IPS DF 19.7 (cell line): ENCODE results near the gene PCDHB16.
"Not testable (repeated sequence)": the region's sequence is repeated elsewhere in the genome, so short reads cannot be mapped to it uniquely, and the experiment has no call there.

Source experiments
- DNase-seq: peaks from one replicate; pipeline ENCODE4 v3.0.0-alpha.2; 2013; ENCODE audit warnings: low read depth, low spot score

The PCDHB16 gene

DNA sequence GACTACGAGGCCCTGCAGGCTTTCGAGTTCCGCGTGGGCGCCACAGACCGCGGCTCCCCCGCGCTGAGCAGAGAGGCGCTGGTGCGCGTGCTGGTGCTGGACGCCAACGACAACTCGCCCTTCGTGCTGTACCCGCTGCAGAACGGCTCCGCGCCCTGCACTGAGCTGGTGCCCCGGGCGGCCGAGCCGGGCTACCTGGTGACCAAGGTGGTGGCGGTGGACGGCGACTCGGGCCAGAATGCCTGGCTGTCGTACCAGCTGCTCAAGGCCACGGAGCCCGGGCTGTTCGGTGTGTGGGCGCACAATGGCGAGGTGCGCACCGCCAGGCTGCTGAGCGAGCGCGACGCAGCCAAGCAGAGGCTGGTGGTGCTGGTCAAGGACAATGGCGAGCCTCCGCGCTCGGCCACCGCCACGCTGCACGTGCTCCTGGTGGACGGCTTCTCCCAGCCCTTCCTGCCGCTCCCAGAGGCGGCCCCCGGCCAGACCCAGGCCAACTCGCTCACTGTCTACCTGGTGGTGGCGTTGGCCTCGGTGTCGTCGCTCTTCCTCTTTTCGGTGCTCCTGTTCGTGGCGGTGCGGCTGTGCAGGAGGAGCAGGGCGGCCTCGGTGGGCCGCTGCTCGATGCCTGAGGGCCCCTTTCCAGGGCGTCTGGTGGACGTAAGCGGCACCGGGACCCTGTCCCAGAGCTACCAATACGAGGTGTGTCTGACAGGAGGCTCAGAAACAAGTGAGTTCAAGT lies 2.1 kb downstream of the PCDHB16 start:
- not testable (repeated sequence) for DNase-seq

GRCh38 chr5:141186897-141187512 lies 4.8 kb downstream of the PCDHB16 start, which contains the start of gene PCDHB9:
PCDHB9 (plus strand) TSS chr5:141187161; CDS start chr5:141187319, 158 bp downstream.
- DNase-seq, result no peak

- DNase-seq, result not testable (repeated sequence)
Observed at GRCh38 chr5:141188682-141189081, 6.5 kb downstream of the PCDHB16 start.

- DNase-seq, result not testable (repeated sequence)
Observed at GRCh38 chr5:141189131-141189530, 6.9 kb downstream of the PCDHB16 start.

DNA sequence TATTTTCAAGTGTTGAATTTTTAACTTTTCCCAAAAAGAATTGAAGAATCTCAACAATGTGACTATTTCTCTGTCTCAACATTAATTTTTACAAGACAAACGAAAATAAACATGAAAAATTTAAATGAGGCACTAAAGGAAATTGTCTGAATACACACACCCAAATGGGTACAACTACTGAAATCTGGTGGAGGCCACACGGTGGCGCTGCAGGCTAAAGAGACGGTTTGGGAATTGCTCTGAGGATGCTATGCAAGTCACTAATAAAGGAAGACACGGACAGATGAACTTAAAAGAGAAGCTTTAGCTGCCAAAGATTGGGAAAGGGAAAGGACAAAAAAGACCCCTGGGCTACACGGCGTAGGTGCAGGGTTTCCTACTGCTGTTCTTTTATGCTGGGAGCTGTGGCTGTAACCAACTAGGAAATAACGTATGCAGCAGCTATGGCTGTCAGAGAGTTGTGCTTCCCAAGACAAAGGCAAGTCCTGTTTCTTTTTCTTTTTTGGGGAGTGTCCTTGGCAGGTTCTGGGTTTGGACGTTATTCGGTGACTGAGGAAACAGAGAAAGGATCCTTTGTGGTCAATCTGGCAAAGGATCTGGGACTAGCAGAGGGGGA lies 10.0 kb downstream of the PCDHB16 start, which contains the start of gene PCDHB10:
Gene PCDHB10, plus strand, starts transcription at position 244 of the 616 bp plus-strand sequence. Its CDS starts 200 bp downstream, at position 444.
- DNase-seq, result no peak

DNA sequence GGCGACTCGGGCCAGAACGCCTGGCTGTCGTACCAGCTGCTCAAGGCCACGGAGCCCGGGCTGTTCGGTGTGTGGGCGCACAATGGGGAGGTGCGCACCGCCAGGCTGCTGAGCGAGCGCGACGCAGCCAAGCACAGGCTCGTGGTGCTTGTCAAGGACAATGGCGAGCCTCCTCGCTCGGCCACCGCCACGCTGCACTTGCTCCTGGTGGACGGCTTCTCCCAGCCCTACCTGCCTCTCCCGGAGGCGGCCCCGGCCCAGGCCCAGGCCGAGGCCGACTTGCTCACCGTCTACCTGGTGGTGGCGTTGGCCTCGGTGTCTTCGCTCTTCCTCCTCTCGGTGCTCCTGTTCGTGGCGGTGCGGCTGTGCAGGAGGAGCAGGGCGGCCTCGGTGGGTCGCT lies 12.1 kb downstream of the PCDHB16 start:
- DNase-seq, result not testable (repeated sequence)

- no peak for DNase-seq
Observed at GRCh38 chr5:141196363-141196762, 14.2 kb downstream of the PCDHB16 start.

GRCh38 chr5:141199359-141200235 lies 17.4 kb downstream of the PCDHB16 start, which contains the start of gene PCDHB11:
PCDHB11 (plus strand) TSS chr5:141199627; CDS start chr5:141199775, 148 bp downstream.
- no peak for DNase-seq

GRCh38 chr5:141201126-141201525 lies 18.9 kb downstream of the PCDHB16 start:
- DNase-seq, result not testable (repeated sequence)

DNA sequence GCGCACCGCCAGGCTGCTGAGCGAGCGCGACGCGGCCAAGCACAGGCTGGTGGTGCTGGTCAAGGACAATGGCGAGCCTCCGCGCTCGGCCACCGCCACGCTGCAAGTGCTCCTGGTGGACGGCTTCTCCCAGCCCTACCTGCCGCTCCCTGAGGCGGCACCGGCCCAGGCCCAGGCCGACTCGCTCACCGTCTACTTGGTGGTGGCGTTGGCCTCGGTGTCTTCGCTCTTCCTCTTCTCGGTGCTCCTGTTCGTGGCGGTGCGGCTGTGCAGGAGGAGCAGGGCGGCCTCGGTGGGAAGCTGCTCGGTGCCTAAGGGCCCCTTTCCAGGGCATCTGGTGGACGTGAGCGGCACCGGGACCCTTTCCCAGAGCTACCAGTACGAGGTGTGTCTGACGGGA lies 19.5 kb downstream of the PCDHB16 start:
- DNase-seq, result not testable (repeated sequence)

DNA sequence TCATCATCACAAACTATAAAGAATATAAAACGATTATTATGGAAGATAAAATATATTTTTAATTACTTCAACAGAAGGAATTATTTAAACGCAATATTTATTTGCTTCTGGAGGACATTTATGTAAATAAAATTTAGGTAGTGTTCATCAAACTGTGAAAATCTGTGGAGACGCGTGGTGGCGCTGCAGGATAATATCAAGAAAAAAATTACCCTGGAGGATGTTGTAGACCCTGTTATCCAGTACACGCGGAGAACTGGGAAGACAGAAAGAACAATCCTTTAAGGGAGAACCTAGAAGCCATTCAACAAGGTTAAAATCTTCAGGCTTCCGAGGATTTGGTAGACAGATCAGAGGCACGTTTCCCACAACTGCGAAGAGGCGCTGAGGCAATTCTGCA lies 26.3 kb downstream of the PCDHB16 start, which contains the start of gene PCDHB12:
Gene PCDHB12, plus strand, starts transcription at position 242 of the 400 bp plus-strand sequence. CDS start 189 bp downstream, outside the sequence.
- no peak for DNase-seq

- not testable (repeated sequence) for DNase-seq
Observed at GRCh38 chr5:141210281-141210680, 28.1 kb downstream of the PCDHB16 start.

- not testable (repeated sequence) for DNase-seq
Observed at GRCh38 chr5:141210849-141211248, 28.7 kb downstream of the PCDHB16 start.

DNA sequence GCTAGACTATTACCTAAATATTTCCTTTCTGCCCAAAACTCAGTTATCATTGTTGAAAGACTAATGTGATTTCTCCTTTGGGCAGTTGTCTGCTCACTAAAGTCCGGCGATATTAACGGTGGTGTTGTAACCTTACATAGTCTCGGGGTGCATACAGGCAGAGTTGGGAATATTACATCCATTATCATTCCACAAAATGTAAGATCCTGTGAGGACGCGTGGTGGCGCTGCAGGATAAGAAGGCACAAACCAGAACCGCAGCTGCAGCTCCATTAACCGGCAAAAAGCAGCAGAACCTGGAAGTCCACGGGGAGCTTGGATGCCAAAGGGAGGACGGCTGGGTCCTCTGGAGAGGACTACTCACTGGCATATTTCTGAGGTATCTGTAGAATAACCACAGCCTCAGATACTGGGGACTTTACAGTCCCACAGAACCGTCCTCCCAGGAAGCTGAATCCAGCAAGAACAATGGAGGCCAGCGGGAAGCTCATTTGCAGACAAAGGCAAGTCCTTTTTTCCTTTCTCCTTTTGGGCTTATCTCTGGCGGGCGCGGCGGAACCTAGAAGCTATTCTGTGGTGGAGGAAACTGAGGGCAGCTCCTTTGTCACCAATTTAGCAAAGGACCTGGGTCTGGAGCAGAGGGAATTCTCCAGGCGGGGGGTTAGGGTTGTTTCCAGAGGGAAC lies 31.6 kb downstream of the PCDHB16 start, which contains the start of gene PCDHB13:
Gene PCDHB13, plus strand, starts transcription at position 264 of the 684 bp plus-strand sequence. Its CDS starts 205 bp downstream, at position 469.
- not testable (repeated sequence) for DNase-seq

DNA sequence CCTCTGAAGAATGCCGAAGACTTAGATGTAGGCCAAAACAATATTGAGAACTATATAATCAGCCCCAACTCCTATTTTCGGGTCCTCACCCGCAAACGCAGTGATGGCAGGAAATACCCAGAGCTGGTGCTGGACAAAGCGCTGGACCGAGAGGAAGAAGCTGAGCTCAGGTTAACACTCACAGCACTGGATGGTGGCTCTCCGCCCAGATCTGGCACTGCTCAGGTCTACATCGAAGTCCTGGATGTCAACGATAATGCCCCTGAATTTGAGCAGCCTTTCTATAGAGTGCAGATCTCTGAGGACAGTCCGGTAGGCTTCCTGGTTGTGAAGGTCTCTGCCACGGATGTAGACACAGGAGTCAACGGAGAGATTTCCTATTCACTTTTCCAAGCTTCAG lies 32.4 kb downstream of the PCDHB16 start:
- DNase-seq, result not testable (repeated sequence)

DNA sequence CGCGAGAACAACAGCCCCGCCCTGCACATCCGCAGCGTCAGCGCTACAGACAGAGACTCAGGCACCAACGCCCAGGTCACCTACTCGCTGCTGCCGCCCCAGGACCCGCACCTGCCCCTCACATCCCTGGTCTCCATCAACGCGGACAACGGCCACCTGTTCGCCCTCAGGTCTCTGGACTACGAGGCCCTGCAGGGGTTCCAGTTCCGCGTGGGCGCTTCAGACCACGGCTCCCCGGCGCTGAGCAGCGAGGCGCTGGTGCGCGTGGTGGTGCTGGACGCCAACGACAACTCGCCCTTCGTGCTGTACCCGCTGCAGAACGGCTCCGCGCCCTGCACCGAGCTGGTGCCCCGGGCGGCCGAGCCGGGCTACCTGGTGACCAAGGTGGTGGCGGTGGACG lies 33.3 kb downstream of the PCDHB16 start:
- DNase-seq, result not testable (repeated sequence)

DNA sequence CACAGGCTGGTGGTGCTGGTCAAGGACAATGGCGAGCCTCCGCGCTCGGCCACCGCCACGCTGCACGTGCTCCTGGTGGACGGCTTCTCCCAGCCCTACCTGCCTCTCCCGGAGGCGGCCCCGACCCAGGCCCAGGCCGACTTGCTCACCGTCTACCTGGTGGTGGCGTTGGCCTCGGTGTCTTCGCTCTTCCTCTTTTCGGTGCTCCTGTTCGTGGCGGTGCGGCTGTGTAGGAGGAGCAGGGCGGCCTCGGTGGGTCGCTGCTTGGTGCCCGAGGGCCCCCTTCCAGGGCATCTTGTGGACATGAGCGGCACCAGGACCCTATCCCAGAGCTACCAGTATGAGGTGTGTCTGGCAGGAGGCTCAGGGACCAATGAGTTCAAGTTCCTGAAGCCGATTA lies 33.8 kb downstream of the PCDHB16 start:
- DNase-seq, result not testable (repeated sequence)

DNA sequence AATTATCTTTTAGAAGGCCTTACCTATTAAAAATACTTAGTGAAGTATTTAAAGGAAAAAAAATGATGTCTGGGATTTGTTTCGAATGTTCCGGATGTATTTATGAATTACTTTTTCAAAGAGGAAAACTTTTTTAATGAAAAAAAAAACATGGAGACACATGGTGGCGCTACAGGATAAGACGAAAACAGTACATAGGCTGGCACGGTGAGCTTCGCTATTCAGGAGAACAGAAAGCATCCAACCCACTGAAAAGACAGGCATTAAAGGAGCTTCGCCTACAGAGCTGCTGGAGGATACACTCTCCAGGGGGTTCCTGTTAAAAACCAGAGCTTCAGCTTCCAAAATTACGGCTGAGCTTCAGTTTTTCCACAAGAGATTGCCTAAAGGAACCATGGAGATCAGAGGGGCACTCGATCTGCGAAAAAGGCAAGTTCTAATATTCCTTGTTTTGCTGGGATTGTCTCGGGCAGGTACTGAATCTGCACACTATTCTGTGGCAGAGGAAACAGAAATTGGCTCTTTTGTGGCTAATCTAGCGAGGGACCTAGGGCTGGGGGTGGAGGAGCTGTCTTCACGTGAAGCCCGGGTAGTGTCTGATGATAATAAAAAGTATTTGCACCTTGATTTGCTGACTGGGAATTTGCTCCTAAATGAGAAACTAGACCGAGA lies 41.1 kb downstream of the PCDHB16 start, which contains the start of gene PCDHB14:
Gene PCDHB14, plus strand, starts transcription at position 232 of the 672 bp plus-strand sequence. Its CDS starts 163 bp downstream, at position 395.
- DNase-seq, result peak; percentile 77

GRCh38 chr5:141224844-141225243 lies 42.7 kb downstream of the PCDHB16 start:
- not testable (repeated sequence) for DNase-seq

- DNase-seq, result not testable (repeated sequence)
Observed at GRCh38 chr5:141225421-141225820, 43.2 kb downstream of the PCDHB16 start.
